Adipose tissue (tissue), 3 donors: Measurements from ENCODE around the gene MRPL24. TPM values are rescaled to one million over a fixed set of nuclear protein-coding genes. Genes with fewer than 3 reads are reported as not detected.

Source experiments
- polyA plus RNA-seq, 3 donors: library from polyadenylated mRNA; stranded (reverse); fragments of 200-250 nt; gene quantifications; one replicate each; pipeline ENCODE4 v1.2.3, GENCODE V29; 2013
- donor health status: healthy with polysubstance abuse.
- donor health status: Bipolar disorder and iron deficiency.
- donor health status: healthy.

The MRPL24 gene
- polyA plus RNA-seq, 3 donors = 104 to 178 (median 151) TPM

Other genes starting within 250 kb of the MRPL24 start
- gene MEF2D, start 240.3 kb downstream of the MRPL24 start, polyA plus RNA-seq = 10 to 100 TPM; 13.4 to 28.7 (median 17.4) TPM
- under 1 TPM; 0.03 to 0.22 (median 0.22) TPM for gene IQGAP3, start 168.5 kb downstream of the MRPL24 start, polyA plus RNA-seq
- under 1 TPM in 2 of 3 donors, not detected in 1; 0.10 to 0.17 TPM for gene TTC24, start 161.4 kb downstream of the MRPL24 start, polyA plus RNA-seq
- 10 to 100 TPM; 46.5 to 65.9 (median 52.1) TPM for gene NAXE, start 149.3 kb downstream of the MRPL24 start, polyA plus RNA-seq
- gene GPATCH4, start 139.6 kb downstream of the MRPL24 start, polyA plus RNA-seq = 10 to 100 TPM; 12.5 to 42.2 (median 29.1) TPM
- gene HAPLN2, start 121.7 kb downstream of the MRPL24 start, polyA plus RNA-seq = 1 to 10 TPM in 1 of 3 donors, under 1 TPM in 2; 0.24 to 1.6 (median 0.28) TPM
- under 1 TPM; 0.06 to 0.56 (median 0.07) TPM for gene BCAN, start 99.0 kb downstream of the MRPL24 start, polyA plus RNA-seq
- 10 to 100 TPM in 2 of 3 donors, 1 to 10 TPM in 1; 3.5 to 38.3 (median 32.1) TPM for gene NES, start 63.7 kb downstream of the MRPL24 start, polyA plus RNA-seq
- 10 to 100 TPM in 1 of 3 donors, 1 to 10 TPM in 1, under 1 TPM in 1; 0.45 to 31.3 (median 3.2) TPM for gene CRABP2, start 35.5 kb downstream of the MRPL24 start, polyA plus RNA-seq
- gene METTL25B, start 12.6 kb downstream of the MRPL24 start, polyA plus RNA-seq = 10 to 100 TPM; 22.7 to 25.4 (median 24.6) TPM
- gene ISG20L2, start 12.3 kb downstream of the MRPL24 start, polyA plus RNA-seq = 10 to 100 TPM in 2 of 3 donors, 1 to 10 TPM in 1; 9.3 to 17.1 (median 15.7) TPM
- gene HDGF, start 10.6 kb upstream of the MRPL24 start, polyA plus RNA-seq = 100 to 1,000 TPM in 2 of 3 donors, 10 to 100 TPM in 1; 51.7 to 120 (median 116) TPM
- 10 to 100 TPM; 16.6 to 38.7 (median 35.8) TPM for gene PRCC, start 26.4 kb upstream of the MRPL24 start, polyA plus RNA-seq
- gene SH2D2A, start 75.8 kb upstream of the MRPL24 start, polyA plus RNA-seq = 1 to 10 TPM in 2 of 3 donors, under 1 TPM in 1; 0.75 to 6.1 (median 3.0) TPM
- gene INSRR, start 118.0 kb upstream of the MRPL24 start, polyA plus RNA-seq = under 1 TPM; 0.07 to 0.39 (median 0.11) TPM
- 1 to 10 TPM in 2 of 3 donors, under 1 TPM in 1; 0.40 to 4.0 (median 1.8) TPM for gene NTRK1, start 119.8 kb upstream of the MRPL24 start, polyA plus RNA-seq
- 10 to 100 TPM in 2 of 3 donors, 1 to 10 TPM in 1; 3.3 to 14.3 (median 11.6) TPM for gene PEAR1, start 152.6 kb upstream of the MRPL24 start, polyA plus RNA-seq
- gene LRRC71, start 179.5 kb upstream of the MRPL24 start, polyA plus RNA-seq = 1 to 10 TPM in 1 of 3 donors, under 1 TPM in 2; 0.03 to 1.6 (median 0.16) TPM